OCI-LY3 (cell line): ENCODE data around the gene TNFRSF21.
"Not testable (repeated sequence)": the region's sequence is repeated elsewhere in the genome, so short reads cannot be mapped to it uniquely, and the experiment has no call there.

ENCODE experiments used
- H2AFZ ChIP-seq: fragments of 200-600, 300-600 bp; shearing (Covaris generic); 2 replicates; pipeline ENCODE4 v1.6.0; 2014; ENCODE audit warnings: antibody characterized with exemption, low read depth, low read length
- H3K27ac ChIP-seq: fragments of 200-600, 300-600 bp; sonication (generic); 2 replicates; pipeline ENCODE4 v1.5.1; 2014; ENCODE audit warnings: mild to moderate bottlenecking, low read length, moderate library complexity, mixed read lengths
- H3K27me3 ChIP-seq: fragments of 200-600, 300-600 bp; sonication (generic); 2 replicates; pipeline ENCODE4 v1.6.1; 2014; ENCODE audit warnings: low read depth, low read length, mixed read lengths
- H3K36me3 ChIP-seq: fragments of 200-600, 300-600 bp; sonication (generic); replicated peaks from 2 replicates; pipeline ENCODE3; 2014; ENCODE audit warnings: low read depth, low read length, mixed read lengths
- H3K4me1 ChIP-seq: fragments of 300-600, 200-600 bp; sonication (generic); 2 replicates; pipeline ENCODE4 v1.6.1; 2014; ENCODE audit warnings: low read length, mixed read lengths
- H3K4me2 ChIP-seq: fragments of 200-600, 300-600 bp; sonication (generic); 2 replicates; pipeline ENCODE4 v1.6.1; 2014; ENCODE audit warnings: low read length, mixed read lengths
- H3K4me3 ChIP-seq: fragments of 300-600, 200-600 bp; sonication (generic); 2 replicates; pipeline ENCODE4 v1.5.1; 2014; ENCODE audit warnings: antibody characterized with exemption, mild to moderate bottlenecking, low read length, moderate library complexity
- H3K79me2 ChIP-seq: fragments of 300-600, 200-600 bp; shearing (Covaris generic); 2 replicates; pipeline ENCODE4 v1.6.1; 2014; ENCODE audit warnings: mild to moderate bottlenecking, low read length, mixed read lengths
- H3K9ac ChIP-seq: fragments of 300-600, 200-600 bp; shearing (Covaris generic); 2 replicates; pipeline ENCODE4 v1.6.0; 2014; ENCODE audit warnings: mild to moderate bottlenecking, low read length, moderate library complexity
- H3K9me3 ChIP-seq: fragments of 200-600, 300-600 bp; shearing (Covaris generic); 2 replicates; pipeline ENCODE4 v1.6.1; 2014; ENCODE audit warnings: low read length, mixed read lengths; ENCODE audit not compliant: insufficient read depth
- H4K20me1 ChIP-seq: fragments of 200-600, 300-600 bp; sonication (generic); 2 replicates; pipeline ENCODE4 v1.6.1; 2016; ENCODE audit warnings: low read length, mixed read lengths; ENCODE audit not compliant: insufficient read depth
- EZH2phosphoT487 ChIP-seq: fragments of 200-600 bp; shearing (Covaris generic); IDR thresholded peaks from 2 replicates; pipeline ENCODE4 v1.6.1; 2018; ENCODE audit warnings: antibody characterized with exemption, mixed run types, low read depth
- TF ChIP-seq, protein P1 (sequence below): fragments of 200-600, 300-600 bp; sonication (generic); IDR thresholded peaks from 2 replicates; pipeline ENCODE4 v1.5.1; 2014; ENCODE audit warnings: antibody characterized with exemption, low read length, low read depth

Gene TNFRSF21

DNA sequence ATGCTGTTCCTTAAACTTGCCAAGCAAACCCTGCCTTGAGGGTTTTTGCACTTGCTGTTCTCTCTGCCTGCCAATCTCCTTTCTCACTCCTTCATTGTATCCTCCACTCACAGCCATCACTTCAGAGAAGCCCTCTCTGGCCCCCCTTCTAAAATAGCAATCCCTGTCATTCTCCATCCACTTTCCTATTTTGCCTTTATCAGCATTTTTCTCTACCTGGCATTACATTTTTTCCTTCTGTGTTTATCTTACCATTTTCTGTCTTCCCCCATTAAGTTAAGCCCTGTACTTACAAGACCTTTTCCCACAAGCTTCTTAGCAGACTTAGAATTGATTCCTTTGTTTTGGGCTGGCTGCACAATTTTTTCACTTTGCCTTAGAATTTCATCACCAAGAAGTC lies 26.6 kb upstream of the TNFRSF21 start:
- Histone ChIP-seq H3K36me3 (no peaks in the 10 kb centered on the region), H3K4me1 (peaks cover 18% of the 10 kb centered on the region), H4K20me1 (no peaks in the 10 kb centered on the region), H3K4me3 (no peak overlapping the region), H3K4me2 (no peak overlapping the region), H3K27ac (no peak overlapping the region), H2AFZ (no peak overlapping the region), H3K27me3 (no peaks in the 10 kb centered on the region), H3K9ac (no peak overlapping the region), H3K79me2 (no peaks in the 10 kb centered on the region), H3K9me3 (no peaks in the 10 kb centered on the region)
- TF ChIP-seq, protein P1, sequence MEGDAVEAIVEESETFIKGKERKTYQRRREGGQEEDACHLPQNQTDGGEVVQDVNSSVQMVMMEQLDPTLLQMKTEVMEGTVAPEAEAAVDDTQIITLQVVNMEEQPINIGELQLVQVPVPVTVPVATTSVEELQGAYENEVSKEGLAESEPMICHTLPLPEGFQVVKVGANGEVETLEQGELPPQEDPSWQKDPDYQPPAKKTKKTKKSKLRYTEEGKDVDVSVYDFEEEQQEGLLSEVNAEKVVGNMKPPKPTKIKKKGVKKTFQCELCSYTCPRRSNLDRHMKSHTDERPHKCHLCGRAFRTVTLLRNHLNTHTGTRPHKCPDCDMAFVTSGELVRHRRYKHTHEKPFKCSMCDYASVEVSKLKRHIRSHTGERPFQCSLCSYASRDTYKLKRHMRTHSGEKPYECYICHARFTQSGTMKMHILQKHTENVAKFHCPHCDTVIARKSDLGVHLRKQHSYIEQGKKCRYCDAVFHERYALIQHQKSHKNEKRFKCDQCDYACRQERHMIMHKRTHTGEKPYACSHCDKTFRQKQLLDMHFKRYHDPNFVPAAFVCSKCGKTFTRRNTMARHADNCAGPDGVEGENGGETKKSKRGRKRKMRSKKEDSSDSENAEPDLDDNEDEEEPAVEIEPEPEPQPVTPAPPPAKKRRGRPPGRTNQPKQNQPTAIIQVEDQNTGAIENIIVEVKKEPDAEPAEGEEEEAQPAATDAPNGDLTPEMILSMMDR, result no peak
- TF ChIP-seq EZH2phosphoT487, result no peak

DNA sequence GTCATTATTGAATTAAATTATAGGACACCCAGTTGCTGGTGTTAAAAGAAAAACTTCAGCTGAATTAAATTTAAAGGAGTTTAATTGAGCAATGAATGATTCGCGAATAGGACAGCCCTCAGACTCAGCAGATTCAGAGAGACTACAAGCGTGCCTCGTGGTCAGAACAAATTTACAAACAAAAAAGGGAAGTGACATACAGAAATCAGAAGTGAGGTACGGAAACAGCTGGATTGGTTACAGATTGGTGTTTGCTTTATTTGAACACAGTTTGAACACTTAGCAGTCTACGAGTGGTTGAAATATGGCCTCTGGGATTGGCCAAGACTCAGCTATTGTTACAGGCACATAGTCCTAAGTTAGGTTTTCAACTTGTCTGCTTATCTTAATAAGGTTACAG lies 25.8 kb upstream of the TNFRSF21 start:
- Histone ChIP-seq H3K4me2 (peak overlapping the region; percentile 54), H3K27ac (peak overlapping the region; percentile 27), H3K27me3 (no peaks in the 10 kb centered on the region), H2AFZ (peak overlapping the region; percentile 50), H3K36me3 (no peaks in the 10 kb centered on the region), H3K4me3 (peak overlapping the region; percentile 21; the same call in 1 of the 2 replicates), H3K9me3 (no peaks in the 10 kb centered on the region), H3K79me2 (no peaks in the 10 kb centered on the region), H4K20me1 (no peaks in the 10 kb centered on the region), H3K9ac (peak overlapping the region; percentile 39; the same call in 1 of the 2 replicates), H3K4me1 (peaks cover 18% of the 10 kb centered on the region)
- no peak for TF ChIP-seq EZH2phosphoT487
- TF ChIP-seq, protein P1, result no peak

DNA sequence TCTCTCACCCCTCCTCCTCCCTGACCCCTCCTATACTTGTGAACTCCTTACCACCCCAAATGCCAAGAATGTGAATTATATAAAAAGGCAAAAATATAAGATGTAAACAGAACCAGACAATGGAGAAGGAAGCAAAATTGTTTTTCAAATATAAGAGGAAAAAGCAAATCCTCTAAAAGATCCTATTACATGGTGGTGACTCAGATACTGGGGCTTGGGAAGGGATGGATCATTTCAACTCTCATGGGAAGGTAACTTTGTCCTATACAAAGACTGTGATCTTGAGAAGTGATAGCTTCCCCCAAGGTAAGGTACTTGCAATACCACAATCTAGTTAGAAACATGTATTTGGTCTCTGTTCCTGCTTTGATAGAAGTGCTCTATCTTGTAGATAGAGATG lies 24.6 kb upstream of the TNFRSF21 start:
- Histone ChIP-seq H3K9me3 (no peaks in the 10 kb centered on the region), H2AFZ (no peak overlapping the region), H3K27me3 (no peaks in the 10 kb centered on the region), H3K36me3 (no peaks in the 10 kb centered on the region), H3K4me2 (no peak overlapping the region), H3K4me1 (peaks cover 18% of the 10 kb centered on the region), H3K79me2 (no peaks in the 10 kb centered on the region), H3K27ac (no peak overlapping the region), H3K4me3 (no peak overlapping the region), H3K9ac (no peak overlapping the region), H4K20me1 (no peaks in the 10 kb centered on the region)
- TF ChIP-seq, protein P1, result no peak
- TF ChIP-seq EZH2phosphoT487, result no peak

DNA sequence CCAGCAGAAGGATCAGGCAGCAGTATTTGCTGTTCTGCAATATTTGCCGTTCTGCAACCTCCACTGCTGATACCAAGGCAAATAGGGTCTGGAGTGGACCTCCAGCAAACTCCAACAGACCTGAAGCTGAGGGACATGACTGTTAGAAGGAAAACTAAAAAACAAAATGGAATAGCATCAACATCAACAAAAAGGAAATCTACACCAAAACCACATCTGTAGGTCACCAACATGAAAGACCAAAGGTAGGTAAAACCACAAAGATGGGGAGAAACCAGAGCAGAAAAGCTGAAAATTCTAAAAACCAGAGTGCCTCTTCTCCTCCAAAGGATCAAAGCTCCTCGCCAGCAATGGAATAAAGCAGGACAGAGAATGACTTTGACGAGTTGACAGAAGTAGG lies 18.9 kb upstream of the TNFRSF21 start:
- not testable (repeated sequence) for H3K36me3 ChIP-seq, H3K4me1 ChIP-seq, H4K20me1 ChIP-seq, H3K27me3 ChIP-seq, H3K4me3 ChIP-seq, H3K9me3 ChIP-seq, H3K79me2 ChIP-seq, H2AFZ ChIP-seq, H3K4me2 ChIP-seq, H3K9ac ChIP-seq, H3K27ac ChIP-seq

DNA sequence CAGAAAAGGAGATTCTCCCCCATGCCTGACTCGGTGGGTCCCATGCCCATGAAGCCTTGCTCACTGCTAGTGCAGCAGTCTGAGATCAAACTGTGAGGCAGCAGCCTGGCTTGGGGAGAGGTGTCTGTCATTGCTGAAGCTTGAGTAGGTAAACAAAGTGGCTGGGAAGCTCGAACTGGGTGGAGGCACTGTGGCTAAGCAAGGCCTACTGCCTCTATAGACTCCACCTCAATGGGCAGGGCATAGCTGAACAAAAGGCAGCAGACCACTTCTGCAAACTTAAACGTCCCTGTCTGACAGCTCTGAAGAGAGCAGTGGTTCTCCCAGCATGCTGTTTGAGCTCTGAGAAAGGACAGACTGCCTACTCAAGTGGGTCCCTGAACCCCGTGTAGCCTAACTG lies 18.4 kb upstream of the TNFRSF21 start:
- not testable (repeated sequence) for H3K4me1 ChIP-seq, H3K4me3 ChIP-seq, H3K79me2 ChIP-seq, H3K9me3 ChIP-seq, H2AFZ ChIP-seq, H3K36me3 ChIP-seq, H4K20me1 ChIP-seq, H3K9ac ChIP-seq, H3K4me2 ChIP-seq, H3K27ac ChIP-seq, H3K27me3 ChIP-seq
